HepG2 (cell line): ENCODE data around the gene HSD3B7. TPM values are rescaled to one million over a fixed set of nuclear protein-coding genes. Genes with fewer than 3 reads are reported as not detected.

Source experiments
- ELF4 ChIP-seq: sonication (generic); formaldehyde crosslinking; IDR thresholded peaks from 2 replicates; pipeline ENCODE4 v1.5.0; 2020; ENCODE audit warnings: missing genetic modification reagents, mild to moderate bottlenecking, moderate library complexity, borderline replicate concordance
- ETV5 ChIP-seq: IDR thresholded peaks from 2 replicates; pipeline ENCODE4 v1.6.1; 2018; ENCODE audit warnings: missing biosample characterization, missing genetic modification reagents, inconsistent platforms, borderline replicate concordance
- RAD21 ChIP-seq: fragments of 450-650 bp; formaldehyde crosslinking; IDR thresholded peaks from 2 replicates; pipeline ENCODE4 v1.5.0; 2020; ENCODE audit warnings: mild to moderate bottlenecking
- RXRA ChIP-seq: sonication (generic); formaldehyde crosslinking; IDR thresholded peaks from 2 replicates; pipeline ENCODE4 v1.5.1; 2020; ENCODE audit warnings: missing genetic modification reagents
- SAFB2 ChIP-seq: sonication (generic); formaldehyde crosslinking; IDR thresholded peaks from 2 replicates; pipeline ENCODE4 v1.5.1; 2020; ENCODE audit warnings: missing genetic modification reagents, low read depth, mild to moderate bottlenecking, borderline replicate concordance
- SAP130 ChIP-seq: IDR thresholded peaks from 2 replicates; pipeline ENCODE4 v1.6.1; 2016; ENCODE audit warnings: low read depth
- SOX6 ChIP-seq, 2 experiments: fragments of 450-650 bp in 1 of 2; sonication (generic) in 1 of 2; formaldehyde crosslinking in 1 of 2; IDR thresholded peaks; 2 replicates each; pipeline versions ENCODE4 v1.4.0 to v1.6.1; 2017 to 2020; ENCODE audit warnings: antibody characterized with exemption in 1 of 2, mild to moderate bottlenecking in 1 of 2, missing genetic modification reagents in 1 of 2
- SP1 ChIP-seq, 2 experiments: fragments of 450-650 bp in 1 of 2; sonication (generic) in 1 of 2; formaldehyde crosslinking in 1 of 2; IDR thresholded peaks; 2 replicates each; pipeline versions ENCODE4 v1.4.0 to v1.6.1; 2016 to 2020; ENCODE audit warnings: missing genetic modification reagents in 1 of 2
- XRCC5 ChIP-seq: fragments of 200-400 bp; formaldehyde crosslinking; optimal IDR thresholded peaks from 2 replicates; pipeline ENCODE3; 2017; ENCODE audit warnings: mild to moderate bottlenecking, low read length
- ZKSCAN8 ChIP-seq: IDR thresholded peaks from 2 replicates; pipeline ENCODE4 v1.6.1; 2016; ENCODE audit warnings: borderline replicate concordance, missing genetic modification reagents, missing compliant biosample characterization
- ZMYM4 ChIP-seq: sonication (generic); formaldehyde crosslinking; IDR thresholded peaks from 2 replicates; pipeline ENCODE4 v1.8.1; 2023; ENCODE audit warnings: mild to moderate bottlenecking, missing genetic modification reagents
- ZNF343 ChIP-seq: sonication (generic); formaldehyde crosslinking; IDR thresholded peaks from 2 replicates; pipeline ENCODE4 v1.4.0; 2020; ENCODE audit warnings: mild to moderate bottlenecking, missing genetic modification reagents
- ZNF562 ChIP-seq: sonication (generic); formaldehyde crosslinking; IDR thresholded peaks from 2 replicates; pipeline ENCODE4 v1.8.0; 2022; ENCODE audit warnings: missing genetic modification reagents, borderline replicate concordance
- ZNF577 ChIP-seq: sonication (generic); formaldehyde crosslinking; IDR thresholded peaks from 2 replicates; pipeline ENCODE4 v1.4.0; 2020; ENCODE audit warnings: mild to moderate bottlenecking, low read depth, missing genetic modification reagents, borderline replicate concordance
- ZNF672 ChIP-seq: sonication (generic); formaldehyde crosslinking; IDR thresholded peaks from 2 replicates; pipeline ENCODE4 v1.8.1; 2022; ENCODE audit warnings: missing genetic modification reagents
- ZNF746 ChIP-seq: sonication (generic); formaldehyde crosslinking; IDR thresholded peaks from 2 replicates; pipeline ENCODE4 v1.8.0; 2022; ENCODE audit warnings: mild to moderate bottlenecking, missing genetic modification reagents
- ZNF761 ChIP-seq: sonication (generic); formaldehyde crosslinking; conservative IDR thresholded peaks from 2 replicates; pipeline ENCODE4 v1.4.0; 2020; ENCODE audit warnings: mild to moderate bottlenecking, missing genetic modification reagents
- polyA plus RNA-seq, 8 experiments: library from polyadenylated mRNA; depleted of rRNA in 3 of 8; stranded (reverse) in 7 of 8; unstranded in 1 of 8; fragments of >200 nt; fragmentation: Illumina TruSeq in 4 of 8; extraction: Trizol in 4 of 8; gene quantifications; 2 replicates each; pipeline versions ENCODE4 v1.2.1 to v1.2.3, GENCODE V29; 2011 to 2016; ENCODE audit warnings: low read depth in 4 of 8, missing spikeins in 1 of 8, mixed read lengths in 1 of 8; ENCODE audit not compliant: insufficient read depth in 1 of 8
- total RNA-seq, 5 experiments: library from RNA; depleted of rRNA; stranded (reverse); fragments of >200 nt; fragmentation: Illumina TruSeq; extraction: Trizol; gene quantifications; 2 replicates each; pipeline ENCODE4 v1.2.3, GENCODE V29; 2016; ENCODE audit warnings: low read depth in 1 of 5
- TF ChIP-seq, protein P1 (sequence below): IDR thresholded peaks from 2 replicates; pipeline ENCODE4 v1.6.1; 2016; ENCODE audit warnings: missing biosample characterization, missing genetic modification reagents, low read depth
- TF ChIP-seq, protein P2 (sequence below): sonication (generic); formaldehyde crosslinking; IDR thresholded peaks from 2 replicates; pipeline ENCODE4 v1.4.0; 2020; ENCODE audit warnings: missing genetic modification reagents
- TF ChIP-seq, protein P3 (sequence below): IDR thresholded peaks from 2 replicates; pipeline ENCODE4 v1.6.1; 2016
- TF ChIP-seq, protein P4 (sequence below): sonication (generic); formaldehyde crosslinking; IDR thresholded peaks from 2 replicates; pipeline ENCODE4 v1.8.0; 2023; ENCODE audit warnings: mild to moderate bottlenecking, missing genetic modification reagents
- TF ChIP-seq, protein P5 (sequence below): sonication (generic); formaldehyde crosslinking; IDR thresholded peaks from 2 replicates; pipeline ENCODE4 v1.5.1; 2020; ENCODE audit warnings: mild to moderate bottlenecking, missing genetic modification reagents, borderline replicate concordance

Gene HSD3B7
- total and polyA plus RNA-seq, 2 of the 13 experiments (the other 11 are each of a cell fraction or from before 2014, with no cell fraction given): 32.9 to 69.7 TPM

DNA sequence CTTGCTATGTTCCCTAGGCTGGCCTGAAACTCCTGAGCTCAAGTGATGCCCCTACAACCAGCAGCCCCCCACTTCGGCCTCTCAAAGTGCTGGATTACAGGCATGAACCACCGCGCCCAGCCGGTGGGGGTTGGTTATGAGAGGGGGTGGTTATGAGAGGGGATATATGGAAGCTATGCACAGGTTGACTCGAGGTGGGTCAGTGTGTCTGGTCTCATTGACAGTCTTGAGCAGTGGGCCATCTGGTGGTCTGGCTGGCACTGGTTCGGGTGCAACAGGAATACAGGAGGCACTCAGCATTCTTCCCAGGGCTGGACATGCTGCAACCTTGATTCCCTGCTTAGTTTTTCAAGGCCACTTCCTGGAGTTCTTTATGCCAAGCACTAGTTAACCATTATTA, 31.0 kb downstream of the HSD3B7 start (continued):
- TF ChIP-seq ZNF746 (CRISPR knock-in tag) (no peak), SP1 (IDR thresholded peaks at IDR 0.05) (no peak), SP1 (CRISPR knock-in tag; IDR thresholded peaks at IDR 0.05) (no peak), SAFB2 (no peak), ETV5 (CRISPR knock-in tag) (0 out of 2 replicates have a peak, but pooled peaks have one; percentile 8), ZNF577 (CRISPR knock-in tag) (no peak), RXRA (CRISPR knock-in tag) (0 out of 2 replicates have a peak, but pooled peaks have one; percentile 33), ZNF562 (no peak), XRCC5 (peak; percentile 54), SOX6 (IDR thresholded peaks at IDR 0.05) (no peak), SOX6 (CRISPR knock-in tag; IDR thresholded peaks at IDR 0.05) (peak; percentile 43; the same call in 1 of the 2 replicates), ZMYM4 (CRISPR knock-in tag) (peak; percentile 30; the same call in 1 of the 2 replicates), ZNF343 (CRISPR knock-in tag) (no peak), SAP130 (CRISPR knock-in tag) (peak; percentile 47), RAD21 (peak; percentile 86), ZKSCAN8 (0 out of 2 replicates have a peak, but pooled peaks have one; percentile 35), ZNF672 (no peak), ZNF761 (CRISPR knock-in tag) (no peak), ELF4 (CRISPR knock-in tag) (peak; percentile 35; the same call in 1 of the 2 replicates)
- TF ChIP-seq, protein P1, sequence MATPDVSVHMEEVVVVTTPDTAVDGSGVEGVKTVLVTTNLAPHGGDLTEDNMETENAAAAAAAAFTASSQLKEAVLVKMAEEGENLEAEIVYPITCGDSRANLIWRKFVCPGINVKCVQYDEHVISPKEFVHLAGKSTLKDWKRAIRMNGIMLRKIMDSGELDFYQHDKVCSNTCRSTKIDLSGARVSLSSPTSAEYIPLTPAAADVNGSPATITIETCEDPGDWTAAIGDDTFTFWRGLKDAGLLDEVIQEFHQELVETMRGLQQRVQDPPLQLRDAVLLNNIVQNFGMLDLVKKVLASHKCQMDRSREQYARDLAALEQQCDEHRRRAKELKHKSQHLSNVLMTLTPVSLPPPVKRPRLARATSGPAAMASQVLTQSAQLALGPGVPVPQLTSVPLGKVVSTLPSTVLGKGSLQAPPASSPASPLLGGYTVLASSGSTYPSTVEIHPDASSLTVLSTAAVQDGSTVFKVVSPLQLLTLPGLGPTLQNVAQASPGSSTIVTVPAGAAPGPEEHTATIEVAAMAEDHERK: no peak
- TF ChIP-seq, protein P2, sequence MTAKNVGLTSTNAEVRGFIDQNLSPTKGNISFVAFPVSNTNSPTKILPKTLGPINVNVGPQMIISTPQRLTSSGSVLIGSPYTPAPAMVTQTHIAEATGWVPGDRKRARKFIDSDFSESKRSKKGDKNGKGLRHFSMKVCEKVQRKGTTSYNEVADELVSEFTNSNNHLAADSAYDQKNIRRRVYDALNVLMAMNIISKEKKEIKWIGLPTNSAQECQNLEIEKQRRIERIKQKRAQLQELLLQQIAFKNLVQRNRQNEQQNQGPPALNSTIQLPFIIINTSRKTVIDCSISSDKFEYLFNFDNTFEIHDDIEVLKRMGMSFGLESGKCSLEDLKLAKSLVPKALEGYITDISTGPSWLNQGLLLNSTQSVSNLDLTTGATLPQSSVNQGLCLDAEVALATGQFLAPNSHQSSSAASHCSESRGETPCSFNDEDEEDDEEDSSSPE (CRISPR knock-in tag): no peak
- TF ChIP-seq, protein P3, sequence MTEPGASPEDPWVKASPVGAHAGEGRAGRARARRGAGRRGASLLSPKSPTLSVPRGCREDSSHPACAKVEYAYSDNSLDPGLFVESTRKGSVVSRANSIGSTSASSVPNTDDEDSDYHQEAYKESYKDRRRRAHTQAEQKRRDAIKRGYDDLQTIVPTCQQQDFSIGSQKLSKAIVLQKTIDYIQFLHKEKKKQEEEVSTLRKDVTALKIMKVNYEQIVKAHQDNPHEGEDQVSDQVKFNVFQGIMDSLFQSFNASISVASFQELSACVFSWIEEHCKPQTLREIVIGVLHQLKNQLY (CRISPR knock-in tag): no peak
- TF ChIP-seq, protein P4, sequence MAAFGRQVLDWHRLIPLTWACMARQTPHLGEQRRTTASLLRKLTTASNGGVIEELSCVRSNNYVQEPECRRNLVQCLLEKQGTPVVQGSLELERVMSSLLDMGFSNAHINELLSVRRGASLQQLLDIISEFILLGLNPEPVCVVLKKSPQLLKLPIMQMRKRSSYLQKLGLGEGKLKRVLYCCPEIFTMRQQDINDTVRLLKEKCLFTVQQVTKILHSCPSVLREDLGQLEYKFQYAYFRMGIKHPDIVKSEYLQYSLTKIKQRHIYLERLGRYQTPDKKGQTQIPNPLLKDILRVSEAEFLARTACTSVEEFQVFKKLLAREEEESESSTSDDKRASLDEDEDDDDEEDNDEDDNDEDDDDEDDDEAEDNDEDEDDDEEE (CRISPR knock-in tag): no peak
- TF ChIP-seq, protein P5, sequence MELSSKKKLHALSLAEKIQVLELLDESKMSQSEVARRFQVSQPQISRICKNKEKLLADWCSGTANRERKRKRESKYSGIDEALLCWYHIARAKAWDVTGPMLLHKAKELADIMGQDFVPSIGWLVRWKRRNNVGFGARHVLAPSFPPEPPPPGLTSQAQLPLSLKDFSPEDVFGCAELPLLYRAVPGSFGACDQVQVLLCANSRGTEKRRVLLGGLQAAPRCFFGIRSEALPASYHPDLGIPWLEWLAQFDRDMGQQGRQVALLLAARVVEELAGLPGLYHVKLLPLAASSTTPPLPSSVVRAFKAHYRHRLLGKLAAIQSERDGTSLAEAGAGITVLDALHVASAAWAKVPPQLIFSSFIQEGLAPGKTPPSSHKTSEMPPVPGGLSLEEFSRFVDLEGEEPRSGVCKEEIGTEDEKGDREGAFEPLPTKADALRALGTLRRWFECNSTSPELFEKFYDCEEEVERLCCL (CRISPR knock-in tag): no peak
